Endothelial cell of umbilical vein (primary cell): Measurements from ENCODE around the gene APRT. TPM values are rescaled to one million over a fixed set of nuclear protein-coding genes. Genes with fewer than 3 reads are reported as not detected.

ENCODE experiments used
- BruUV-seq: library from RNA; stranded (reverse); fragments of 400-500 nt; replicated peaks from 2 replicates; lab custom pipeline; 2021; lab: Mats Ljungman, UMichigan
- CTCF ChIA-PET: fragments of 300-600, 350-600 bp; sonication (Branson Sonifier 250); formaldehyde crosslinking; loops from one replicate; lab custom pipeline; 2021; ENCODE audit warnings: antibody characterized with exemption, inconsistent platforms; lab: Charles Lee
- POLR2A ChIA-PET: fragments of 300-600, 350-600 bp; sonication (Branson Sonifier 250); formaldehyde crosslinking; loops from one replicate; lab custom pipeline; 2021; ENCODE audit warnings: antibody characterized with exemption, inconsistent platforms; lab: Charles Lee
- DNase-seq: peaks from one replicate; pipeline ENCODE4 v3.0.0-alpha.2; 2011; ENCODE audit warnings: low read depth, low spot score
- FAIRE-seq: peaks from 2 replicates; lab custom pipeline; 2011; peaks lifted over from hg19 to GRCh38; lab: Jason Lieb, UNC
- H2AFZ ChIP-seq: 2 replicates; pipeline ENCODE4 v1.6.0; 2012; ENCODE audit warnings: low read depth, low read length, control low read depth, inconsistent platforms
- H3K27ac ChIP-seq: 2 replicates; pipeline ENCODE4 v1.5.1; 2011; ENCODE audit warnings: low read depth, mild to moderate bottlenecking, control low read depth, low read length, moderate library complexity; ENCODE audit not compliant: insufficient read depth
- H3K27me3 ChIP-seq, 2 experiments: 2 replicates each; pipeline versions ENCODE4 v1.6.0 to v1.6.1; 2011; ENCODE audit warnings: low read length in 2 of 2, mixed read lengths in 1 of 2; ENCODE audit not compliant: control insufficient read depth in 2 of 2, insufficient read depth in 2 of 2
- H3K36me3 ChIP-seq, 2 experiments: 2 replicates in 1 of 2; 3 replicates in 1 of 2; pipeline ENCODE4 v1.5.1; 2011; ENCODE audit warnings: low read length in 2 of 2, mild to moderate bottlenecking in 1 of 2, moderate library complexity in 1 of 2; ENCODE audit not compliant: control insufficient read depth in 2 of 2, insufficient read depth in 2 of 2; ENCODE audit errors: extremely low read depth in 1 of 2
- H3K4me1 ChIP-seq: 3 replicates; pipeline ENCODE4 v1.5.1; 2011; ENCODE audit warnings: mild to moderate bottlenecking, low read length; ENCODE audit not compliant: control insufficient read depth, insufficient read depth; ENCODE audit errors: extremely low read depth
- H3K4me2 ChIP-seq: 2 replicates; pipeline ENCODE4 v1.6.1; 2011; ENCODE audit warnings: low read length, control low read depth, mixed read lengths; ENCODE audit not compliant: insufficient read depth
- H3K4me3 ChIP-seq, 3 experiments: fragments of 200-600 bp in 1 of 3; sonication (generic), shearing (Covaris generic) in 1 of 3; replicated peaks in 1 of 3; 2 replicates each; pipeline ENCODE4 v1.5.1; 2011 to 2016; ENCODE audit warnings: control low read depth in 3 of 3, low read length in 3 of 3, mild to moderate bottlenecking in 2 of 3, inconsistent platforms in 1 of 3, low read depth in 1 of 3, moderate library complexity in 1 of 3; ENCODE audit not compliant: insufficient read depth in 1 of 3
- H3K79me2 ChIP-seq: 2 replicates; pipeline ENCODE4 v1.6.0; 2012; ENCODE audit warnings: low read length, inconsistent platforms; ENCODE audit not compliant: control insufficient read depth, insufficient read depth
- H3K9ac ChIP-seq: replicated peaks from 2 replicates; pipeline ENCODE3; 2011; ENCODE audit warnings: low read length, control low read depth; ENCODE audit not compliant: insufficient read depth; ENCODE audit errors: extremely low read depth
- H3K9me1 ChIP-seq: replicated peaks from 3 replicates; pipeline ENCODE4 v1.6.0; 2011; ENCODE audit warnings: mild to moderate bottlenecking, low read length; ENCODE audit not compliant: control insufficient read depth, insufficient read depth; ENCODE audit errors: extremely low read depth
- H3K9me3 ChIP-seq: replicated peaks from 2 replicates; pipeline ENCODE4 v1.5.1; 2012; ENCODE audit warnings: low read length, inconsistent platforms; ENCODE audit not compliant: control insufficient read depth, insufficient read depth
- H4K20me1 ChIP-seq: replicated peaks from 2 replicates; pipeline ENCODE3; 2011; ENCODE audit warnings: mild to moderate bottlenecking, low read length; ENCODE audit not compliant: control insufficient read depth, insufficient read depth; ENCODE audit errors: extremely low read depth
- EZH2 ChIP-seq: IDR thresholded peaks from 2 replicates; pipeline ENCODE4 v1.6.1; 2012; ENCODE audit warnings: borderline replicate concordance, low read depth, mild to moderate bottlenecking, moderate library complexity, low read length, inconsistent platforms; ENCODE audit not compliant: severe bottlenecking
- FOS ChIP-seq: IDR thresholded peaks from 2 replicates; pipeline ENCODE4 v1.6.1; 2011; ENCODE audit warnings: mild to moderate bottlenecking, low read length, moderate library complexity, borderline replicate concordance; ENCODE audit not compliant: insufficient read depth
- GATA2 ChIP-seq: IDR thresholded peaks from 2 replicates; pipeline ENCODE4 v1.7.0; 2011; ENCODE audit warnings: low read depth, mild to moderate bottlenecking, moderate library complexity, mixed read lengths, low read length; ENCODE audit not compliant: insufficient read length, insufficient read depth
- JUN ChIP-seq: IDR thresholded peaks from 2 replicates; pipeline ENCODE4 v1.6.1; 2011; ENCODE audit warnings: borderline replicate concordance, low read depth; ENCODE audit not compliant: insufficient read length, insufficient read depth
- MAX ChIP-seq: IDR thresholded peaks from 2 replicates; pipeline ENCODE4 v1.6.1; 2011; ENCODE audit not compliant: insufficient read depth, insufficient read length
- MYC ChIP-seq: IDR thresholded peaks from one replicate; pipeline ENCODE4 v1.6.1; 2011; ENCODE audit warnings: mild to moderate bottlenecking, low read depth, low read length
- POLR2A ChIP-seq: IDR thresholded peaks from 2 replicates; pipeline ENCODE4 v1.6.1; 2012; ENCODE audit warnings: low read depth, mild to moderate bottlenecking, control low read depth, low read length
- POLR2AphosphoS5 ChIP-seq: IDR thresholded peaks from 2 replicates; pipeline ENCODE4 v1.6.1; 2012; ENCODE audit warnings: low read depth, mild to moderate bottlenecking, control low read depth, low read length, moderate library complexity; ENCODE audit not compliant: insufficient read depth
- dilution Hi-C: fragments of 300-500 bp; cut with MboI; formaldehyde crosslinking; loops from one replicate; pipeline ENCODE4 v1.15.0; 2019; ENCODE audit warnings: low sequenced_read_pairs; ENCODE audit not compliant: extremely low pct_ligation_motif_present
- intact Hi-C: fragments of 100-400 bp; cut with micrococcal nuclease; formaldehyde crosslinking; loops from one replicate; pipeline ENCODE4 v1.10.0; 2022
- polyA plus RNA-seq, 4 experiments: library from polyadenylated mRNA; depleted of rRNA in 3 of 4; stranded (reverse) in 3 of 4; unstranded in 1 of 4; fragments of >200 nt; gene quantifications; 2 replicates each; pipeline versions ENCODE4 v1.2.1 to v1.2.3, GENCODE V29; 2011 to 2012; ENCODE audit warnings: missing spikeins in 1 of 4
- total RNA-seq: library from RNA; stranded (reverse); gene quantifications from 2 replicates; pipeline ENCODE4 v1.2.3, GENCODE V29; 2021
- TF ChIP-seq, protein P1 (sequence below), 2 donors: IDR thresholded peaks; 1 replicate in 1 of 2; 2 replicates in 1 of 2; pipeline ENCODE4 v1.5.1; 2011; ENCODE audit warnings: low read length in 2 of 2, mild to moderate bottlenecking in 2 of 2, moderate library complexity in 2 of 2, control low read depth in 1 of 2, inconsistent platforms in 1 of 2, low read depth in 1 of 2; ENCODE audit not compliant: insufficient read depth in 1 of 2; ENCODE audit errors: extremely low read depth in 1 of 2

APRT gene
- total and polyA plus RNA-seq, 2 donors (not counting 3 experiments of a cell fraction or from before 2014, with no cell fraction given) = 143 to 152 TPM

DNA sequence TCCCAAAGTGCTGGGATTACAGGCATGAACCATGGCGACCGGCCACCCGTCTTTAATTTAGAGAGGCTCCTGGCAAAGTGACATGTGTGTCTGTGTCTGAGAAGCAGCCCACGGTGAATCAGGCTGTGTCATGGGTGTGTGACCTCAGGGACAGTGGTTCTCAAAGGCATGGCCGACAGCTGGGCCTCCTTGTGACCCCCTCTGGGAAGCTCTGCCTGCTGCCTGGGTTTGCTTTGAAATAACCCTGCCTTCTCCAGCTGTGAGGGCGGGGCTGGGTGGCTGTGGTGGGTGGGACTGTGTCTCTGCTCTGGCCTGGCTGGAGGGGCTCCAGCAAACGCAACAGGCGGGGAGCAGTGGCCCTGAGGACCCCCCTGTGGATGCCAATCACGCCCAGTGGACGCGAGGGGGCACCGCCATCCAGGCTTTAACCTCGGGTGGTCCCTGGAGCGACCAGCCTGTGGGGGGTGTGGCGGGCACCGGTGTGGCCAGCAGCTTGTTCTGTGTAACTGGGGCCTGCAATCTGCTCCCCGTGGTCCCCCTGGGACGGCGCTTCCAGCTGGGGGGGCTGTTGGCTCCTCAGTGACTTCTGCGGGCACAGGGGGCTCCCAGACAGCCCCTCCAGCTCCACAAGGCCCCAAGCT lies 8.8 kb upstream of the APRT start:
- Histone ChIP-seq H3K36me3 (peaks cover 0 to 3% of the 10 kb centered on the region in 2 experiments), H3K4me3 (no peak overlapping the region), H3K27me3 (no peaks in the 10 kb centered on the region), H3K27ac (no peak overlapping the region), H3K79me2 (no peaks in the 10 kb centered on the region), H3K9me1 (no peaks in the 10 kb centered on the region), H2AFZ (no peak overlapping the region), H3K4me2 (no peak overlapping the region), H3K9ac (no peak overlapping the region), H3K4me1 (no peaks in the 10 kb centered on the region), H3K9me3 (no peaks in the 10 kb centered on the region), H4K20me1 (no peaks in the 10 kb centered on the region)
- BruUV-seq = no TSS peak
- DNase-seq (no peak), FAIRE-seq (no peak)
- ChIA-PET CTCF (interaction anchor here (1.4 kb wide), 1 partner anchor 83 kb away, joined by 3 read pairs; no protein-coding TSS in a partner anchor), POLR2A (no interaction called here)
- dilution Hi-C loops (no loop called here), intact Hi-C loops (no loop called here)
- TF ChIP-seq MAX (no peak), FOS (no peak), POLR2A (no peak), EZH2 (no peak), JUN (no peak), MYC (no peak), GATA2 (no peak), POLR2AphosphoS5 (no peak)
- TF ChIP-seq, protein P1, sequence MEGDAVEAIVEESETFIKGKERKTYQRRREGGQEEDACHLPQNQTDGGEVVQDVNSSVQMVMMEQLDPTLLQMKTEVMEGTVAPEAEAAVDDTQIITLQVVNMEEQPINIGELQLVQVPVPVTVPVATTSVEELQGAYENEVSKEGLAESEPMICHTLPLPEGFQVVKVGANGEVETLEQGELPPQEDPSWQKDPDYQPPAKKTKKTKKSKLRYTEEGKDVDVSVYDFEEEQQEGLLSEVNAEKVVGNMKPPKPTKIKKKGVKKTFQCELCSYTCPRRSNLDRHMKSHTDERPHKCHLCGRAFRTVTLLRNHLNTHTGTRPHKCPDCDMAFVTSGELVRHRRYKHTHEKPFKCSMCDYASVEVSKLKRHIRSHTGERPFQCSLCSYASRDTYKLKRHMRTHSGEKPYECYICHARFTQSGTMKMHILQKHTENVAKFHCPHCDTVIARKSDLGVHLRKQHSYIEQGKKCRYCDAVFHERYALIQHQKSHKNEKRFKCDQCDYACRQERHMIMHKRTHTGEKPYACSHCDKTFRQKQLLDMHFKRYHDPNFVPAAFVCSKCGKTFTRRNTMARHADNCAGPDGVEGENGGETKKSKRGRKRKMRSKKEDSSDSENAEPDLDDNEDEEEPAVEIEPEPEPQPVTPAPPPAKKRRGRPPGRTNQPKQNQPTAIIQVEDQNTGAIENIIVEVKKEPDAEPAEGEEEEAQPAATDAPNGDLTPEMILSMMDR (IDR thresholded peaks at IDR 0.05; ENCODE audit: extremely low read depth in 1 of 2, insufficient read depth in 1 of 2, low read depth in 1 of 2, low read length in 2 of 2) = no peak
